ENCODE results near the gene ZNF629. TPM values are rescaled to one million over a fixed set of nuclear protein-coding genes. Genes with fewer than 3 reads are reported as not detected.

The ZNF629 gene
- total and polyA plus RNA-seq, 2 experiments from 2014 or later, result 4.1 to 20.3 TPM

- Histone ChIP-seq H3K9me2 (ENCODE audit: insufficient read depth) (no peaks in the 10 kb centered on the region), H3K36me3 (ENCODE audit: insufficient read depth) (peaks cover 3% of the 10 kb centered on the region; the same call in 1 of the 2 replicates), H3F3A (replicated peaks; ENCODE audit: low read depth) (peaks cover 11% of the 10 kb centered on the region; the same call in 1 of the 2 replicates), H3K27me3 (ENCODE audit: insufficient read depth) (no peaks in the 10 kb centered on the region), H3K4me1 (ENCODE audit: insufficient read depth) (no peaks in the 10 kb centered on the region; the same call in 1 of the 2 replicates), H4K20me1 (replicated peaks; ENCODE audit: insufficient read depth) (peaks cover 5% of the 10 kb centered on the region), H3K4me3 (no peak overlapping the region), H2AFZ (no peak overlapping the region), H3K4me2 (no peak overlapping the region), H3K79me2 (replicated peaks; ENCODE audit: insufficient read depth) (peaks cover 8% of the 10 kb centered on the region; the same call in 1 of the 2 replicates), H3K27ac (ENCODE audit: low read depth) (no peak overlapping the region)
- Mint-ChIP-seq H3K36me3 (ENCODE audit: low read depth) (peaks cover 27% of the 10 kb centered on the region), H3K9me3 (no peaks in the 10 kb centered on the region), H3K27me3 (ENCODE audit: insufficient read depth, low read depth, poor library complexity) (peaks cover 35% of the 10 kb centered on the region), H3K4me1 (peaks cover 30% of the 10 kb centered on the region), H3K4me3 (no peak overlapping the region), H3K27ac (no peak overlapping the region)
- TF ChIP-seq STAT1 (IDR thresholded peaks at IDR 0.05; ENCODE audit: unreplicated experiment) (no peak), ZNF331 (CRISPR knock-in tag; IDR thresholded peaks at IDR 0.05; ENCODE audit: low read depth) (no peak), REST (IDR thresholded peaks at IDR 0.05; ENCODE audit: unreplicated experiment) (no peak), POLR2AphosphoS5 (IDR thresholded peaks at IDR 0.05; ENCODE audit: low read depth) (no peak), CREB1 (CRISPR knock-in tag; IDR thresholded peaks at IDR 0.05; ENCODE audit: low read depth) (no peak), CTCF (conservative IDR thresholded peaks at IDR 0.05; ENCODE audit: low read depth in 2 of 2) (no peak), EZH2 (IDR thresholded peaks at IDR 0.05; ENCODE audit: low read depth, unreplicated experiment) (no peak), ETS1 (IDR thresholded peaks at IDR 0.05) (no peak), EZH2phosphoT487 (IDR thresholded peaks at IDR 0.05; ENCODE audit: unreplicated experiment) (no peak), ZNF462 (CRISPR knock-in tag; IDR thresholded peaks at IDR 0.05) (no peak), NANOG (IDR thresholded peaks at IDR 0.05; ENCODE audit: borderline replicate concordance) (no peak), ZNF114 (CRISPR knock-in tag; IDR thresholded peaks at IDR 0.05) (no peak), JUNB (IDR thresholded peaks at IDR 0.05; ENCODE audit: unreplicated experiment) (no peak)
- ATAC-seq (no peak), DNase-seq (ENCODE audit: low spot score) (no peak)
These were observed 6.5 kb downstream of the ZNF629 start for GRCh38 chr16:30780549-30780948.
